IMR-90 (cell line): ENCODE data around the gene GATA2.

Source experiments
- FOS ChIP-seq: fragments of 150-350 bp; IDR thresholded peaks from 2 replicates; pipeline ENCODE4 v1.6.1; 2016; ENCODE audit warnings: low read depth, low read length
- POLR2A ChIP-seq: IDR thresholded peaks from 2 replicates; pipeline ENCODE4 v1.6.1; 2012; ENCODE audit warnings: mild to moderate bottlenecking, low read depth, low read length
- TF ChIP-seq, protein P1 (sequence below): conservative IDR thresholded peaks from 2 replicates; pipeline ENCODE4 v1.5.1; 2012; ENCODE audit warnings: mild to moderate bottlenecking, low read depth, low read length, improper control_type of control experiment

DNA sequence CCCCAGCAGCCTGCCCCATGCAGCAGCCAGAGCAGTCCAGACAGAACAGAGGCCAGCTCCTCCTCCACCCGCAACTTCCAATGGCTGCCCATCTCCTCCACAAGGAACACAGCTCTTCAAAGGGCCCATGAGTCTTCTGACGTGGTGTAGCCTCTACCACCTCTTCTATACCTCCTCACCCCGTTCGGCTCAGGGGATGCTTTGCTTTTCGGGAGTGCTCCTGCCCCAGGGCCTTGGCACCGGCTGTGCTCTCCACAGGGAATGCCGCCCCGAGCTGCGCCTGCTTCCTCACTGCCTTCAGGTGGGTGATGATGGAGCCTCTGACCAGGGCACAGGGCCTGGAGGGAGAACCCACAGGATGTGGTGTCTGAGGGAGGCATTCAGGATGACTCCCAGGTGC is 40.9 kb downstream of the GATA2 start:
- TF ChIP-seq, protein P1, sequence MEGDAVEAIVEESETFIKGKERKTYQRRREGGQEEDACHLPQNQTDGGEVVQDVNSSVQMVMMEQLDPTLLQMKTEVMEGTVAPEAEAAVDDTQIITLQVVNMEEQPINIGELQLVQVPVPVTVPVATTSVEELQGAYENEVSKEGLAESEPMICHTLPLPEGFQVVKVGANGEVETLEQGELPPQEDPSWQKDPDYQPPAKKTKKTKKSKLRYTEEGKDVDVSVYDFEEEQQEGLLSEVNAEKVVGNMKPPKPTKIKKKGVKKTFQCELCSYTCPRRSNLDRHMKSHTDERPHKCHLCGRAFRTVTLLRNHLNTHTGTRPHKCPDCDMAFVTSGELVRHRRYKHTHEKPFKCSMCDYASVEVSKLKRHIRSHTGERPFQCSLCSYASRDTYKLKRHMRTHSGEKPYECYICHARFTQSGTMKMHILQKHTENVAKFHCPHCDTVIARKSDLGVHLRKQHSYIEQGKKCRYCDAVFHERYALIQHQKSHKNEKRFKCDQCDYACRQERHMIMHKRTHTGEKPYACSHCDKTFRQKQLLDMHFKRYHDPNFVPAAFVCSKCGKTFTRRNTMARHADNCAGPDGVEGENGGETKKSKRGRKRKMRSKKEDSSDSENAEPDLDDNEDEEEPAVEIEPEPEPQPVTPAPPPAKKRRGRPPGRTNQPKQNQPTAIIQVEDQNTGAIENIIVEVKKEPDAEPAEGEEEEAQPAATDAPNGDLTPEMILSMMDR = no peak
- TF ChIP-seq FOS = no peak
- no peak for TF ChIP-seq POLR2A
